HepG2 (cell line): ENCODE measurements around the gene EYA2. TPM values are rescaled to one million over a fixed set of nuclear protein-coding genes. Genes with fewer than 3 reads are reported as not detected.
A peak's percentile ranks its signal among the peaks of the same experiment; 100 is the strongest.

ENCODE experiments used
- AHR ChIP-seq: IDR thresholded peaks from 2 replicates; pipeline ENCODE4 v1.6.1; 2018; ENCODE audit warnings: missing genetic modification reagents, missing compliant biosample characterization
- CREM ChIP-seq, 2 experiments: sonication (generic) in 1 of 2; formaldehyde crosslinking in 1 of 2; IDR thresholded peaks; 2 replicates each; pipeline versions ENCODE4 v1.4.0 to v1.6.1; 2016 to 2020; ENCODE audit warnings: antibody characterized with exemption in 1 of 2, mild to moderate bottlenecking in 1 of 2, missing genetic modification reagents in 1 of 2
- CSRNP2 ChIP-seq: sonication (generic); formaldehyde crosslinking; conservative IDR thresholded peaks from 2 replicates; pipeline ENCODE4 v1.8.0; 2022; ENCODE audit warnings: low read depth, missing genetic modification reagents
- DPF2 ChIP-seq: sonication (generic); formaldehyde crosslinking; IDR thresholded peaks from 2 replicates; pipeline ENCODE4 v1.4.0; 2020; ENCODE audit warnings: mild to moderate bottlenecking, low read depth, missing genetic modification reagents, borderline replicate concordance
- FLYWCH1 ChIP-seq: sonication (generic); formaldehyde crosslinking; IDR thresholded peaks from 2 replicates; pipeline ENCODE4 v1.8.1; 2023; ENCODE audit warnings: mild to moderate bottlenecking, missing genetic modification reagents
- FOSL2 ChIP-seq: sonication (generic); formaldehyde crosslinking; IDR thresholded peaks from 2 replicates; pipeline ENCODE4 v1.4.0; 2020; ENCODE audit warnings: missing genetic modification reagents
- FOXA3 ChIP-seq: IDR thresholded peaks from 2 replicates; pipeline ENCODE4 v1.6.1; 2016; ENCODE audit warnings: missing genetic modification reagents, missing compliant biosample characterization
- FOXC1 ChIP-seq: sonication (generic); formaldehyde crosslinking; IDR thresholded peaks from 2 replicates; pipeline ENCODE4 v1.8.0; 2022; ENCODE audit warnings: mild to moderate bottlenecking, missing genetic modification reagents, borderline replicate concordance
- GPN1 ChIP-seq: sonication (generic); formaldehyde crosslinking; IDR thresholded peaks from 2 replicates; pipeline ENCODE4 v1.5.1; 2020; ENCODE audit warnings: missing genetic modification reagents, borderline replicate concordance
- KAT2B ChIP-seq: fragments of 150-350 bp; IDR thresholded peaks from 2 replicates; pipeline ENCODE4 v1.6.1; 2014; ENCODE audit warnings: low read depth, low read length, borderline replicate concordance
- MXD4 ChIP-seq: IDR thresholded peaks from 2 replicates; pipeline ENCODE4 v1.6.1; 2016; ENCODE audit warnings: mild to moderate bottlenecking, missing biosample characterization, missing genetic modification reagents
- RAD51 ChIP-seq: fragments of 450-650 bp; IDR thresholded peaks from 2 replicates; pipeline ENCODE4 v1.6.1; 2016; ENCODE audit warnings: borderline replicate concordance
- RFX3 ChIP-seq: IDR thresholded peaks from 2 replicates; pipeline ENCODE4 v1.6.1; 2016; ENCODE audit warnings: missing biosample characterization, missing genetic modification reagents
- RNF2 ChIP-seq: fragments of 450-650 bp; conservative IDR thresholded peaks from 2 replicates; pipeline ENCODE4 v1.6.1; 2016; ENCODE audit warnings: low read depth
- SMAD3 ChIP-seq: sonication (generic); formaldehyde crosslinking; IDR thresholded peaks from 2 replicates; pipeline ENCODE4 v1.4.0; 2020; ENCODE audit warnings: missing genetic modification reagents
- SMARCE1 ChIP-seq: fragments of 450-650 bp; IDR thresholded peaks from 2 replicates; pipeline ENCODE4 v1.6.1; 2017; ENCODE audit warnings: borderline replicate concordance
- TARDBP ChIP-seq: sonication (generic); formaldehyde crosslinking; IDR thresholded peaks from 2 replicates; pipeline ENCODE4 v1.8.0; 2022; ENCODE audit warnings: mild to moderate bottlenecking, missing genetic modification reagents
- TRAFD1 ChIP-seq: sonication (generic); formaldehyde crosslinking; IDR thresholded peaks from 2 replicates; pipeline ENCODE4 v1.5.1; 2020; ENCODE audit warnings: missing genetic modification reagents, mild to moderate bottlenecking, borderline replicate concordance
- ZFP36L1 ChIP-seq: sonication (generic); formaldehyde crosslinking; IDR thresholded peaks from 2 replicates; pipeline ENCODE4 v1.8.0; 2022; ENCODE audit warnings: mild to moderate bottlenecking, missing genetic modification reagents, moderate library complexity
- ZFP37 ChIP-seq: sonication (generic); formaldehyde crosslinking; IDR thresholded peaks from 2 replicates; pipeline ENCODE4 v1.4.0; 2020; ENCODE audit warnings: missing genetic modification reagents, borderline replicate concordance
- ZNF333 ChIP-seq: sonication (generic); formaldehyde crosslinking; IDR thresholded peaks from 2 replicates; pipeline ENCODE4 v1.4.0; 2020; ENCODE audit warnings: mild to moderate bottlenecking, missing genetic modification reagents, borderline replicate concordance
- ZNF430 ChIP-seq: sonication (generic); formaldehyde crosslinking; IDR thresholded peaks from 2 replicates; pipeline ENCODE4 v1.9.0; 2021; ENCODE audit warnings: mild to moderate bottlenecking, missing genetic modification reagents
- ZNF431 ChIP-seq: sonication (generic); formaldehyde crosslinking; IDR thresholded peaks from 2 replicates; pipeline ENCODE4 v1.9.0; 2022; ENCODE audit warnings: missing genetic modification reagents, low read depth, mild to moderate bottlenecking, borderline replicate concordance
- ZNF543 ChIP-seq: sonication (generic); formaldehyde crosslinking; IDR thresholded peaks from 2 replicates; pipeline ENCODE4 v1.4.0; 2020; ENCODE audit warnings: mild to moderate bottlenecking, missing genetic modification reagents
- ZNF709 ChIP-seq: sonication (generic); formaldehyde crosslinking; IDR thresholded peaks from 2 replicates; pipeline ENCODE4 v1.5.0; 2020; ENCODE audit warnings: mild to moderate bottlenecking, missing genetic modification reagents
- ZNF720 ChIP-seq: sonication (generic); formaldehyde crosslinking; IDR thresholded peaks from 2 replicates; pipeline ENCODE4 v1.4.0; 2020; ENCODE audit warnings: missing genetic modification reagents
- ZNF747 ChIP-seq: sonication (generic); formaldehyde crosslinking; IDR thresholded peaks from 2 replicates; pipeline ENCODE4 v1.8.1; 2023; ENCODE audit warnings: missing genetic modification reagents, mild to moderate bottlenecking, borderline replicate concordance
- ZNF768 ChIP-seq: sonication (generic); formaldehyde crosslinking; IDR thresholded peaks from 2 replicates; pipeline ENCODE4 v1.4.0; 2020; ENCODE audit warnings: missing genetic modification reagents
- ZNF770 ChIP-seq: sonication (generic); formaldehyde crosslinking; IDR thresholded peaks from 2 replicates; pipeline ENCODE4 v1.5.0; 2020; ENCODE audit warnings: mild to moderate bottlenecking, missing genetic modification reagents
- polyA plus RNA-seq, 8 experiments: library from polyadenylated mRNA; depleted of rRNA in 3 of 8; stranded (reverse) in 7 of 8; unstranded in 1 of 8; fragments of >200 nt; fragmentation: Illumina TruSeq in 4 of 8; extraction: Trizol in 4 of 8; gene quantifications; 2 replicates each; pipeline versions ENCODE4 v1.2.1 to v1.2.3, GENCODE V29; 2011 to 2016; ENCODE audit warnings: low read depth in 4 of 8, missing spikeins in 1 of 8, mixed read lengths in 1 of 8; ENCODE audit not compliant: insufficient read depth in 1 of 8
- total RNA-seq, 5 experiments: library from RNA; depleted of rRNA; stranded (reverse); fragments of >200 nt; fragmentation: Illumina TruSeq; extraction: Trizol; gene quantifications; 2 replicates each; pipeline ENCODE4 v1.2.3, GENCODE V29; 2016; ENCODE audit warnings: low read depth in 1 of 5

Gene EYA2
- total and polyA plus RNA-seq, 2 of the 13 experiments (the other 11 are each of a cell fraction or from before 2014, with no cell fraction given), result not detected

GRCh38 chr20:46965477-46965876 lies 70.8 kb downstream of the EYA2 start (continued):
- no peak for TF ChIP-seq TRAFD1 (CRISPR knock-in tag)
- no peak for TF ChIP-seq ZNF770 (CRISPR knock-in tag)
- 0 out of 2 replicates have a peak, but pooled peaks have one; percentile 23 for TF ChIP-seq DPF2
- no peak for TF ChIP-seq ZNF720 (CRISPR knock-in tag)
- no peak for TF ChIP-seq KAT2B
- TF ChIP-seq ZNF430 (CRISPR knock-in tag), result 0 out of 2 replicates have a peak, but pooled peaks have one; percentile 36
- TF ChIP-seq ZNF543 (CRISPR knock-in tag), result no peak
- TF ChIP-seq TARDBP (CRISPR knock-in tag), result no peak
- no peak for TF ChIP-seq AHR (CRISPR knock-in tag)
- TF ChIP-seq CSRNP2 (CRISPR knock-in tag), result no peak
- no peak for TF ChIP-seq SMAD3 (CRISPR knock-in tag)
- TF ChIP-seq CREM (IDR thresholded peaks at IDR 0.05), result no peak
- no peak for TF ChIP-seq CREM (CRISPR knock-in tag; IDR thresholded peaks at IDR 0.05)
- TF ChIP-seq ZNF333 (CRISPR knock-in tag), result no peak
- no peak for TF ChIP-seq GPN1 (CRISPR knock-in tag)
- TF ChIP-seq RAD51, result no peak
- TF ChIP-seq ZNF768 (CRISPR knock-in tag), result peak; percentile 35; the same call in 1 of the 2 replicates
- TF ChIP-seq FOXC1 (CRISPR knock-in tag), result no peak
- TF ChIP-seq ZFP37 (CRISPR knock-in tag), result no peak
- TF ChIP-seq ZFP36L1 (CRISPR knock-in tag), result no peak
- no peak for TF ChIP-seq ZNF747 (CRISPR knock-in tag)
- peak; percentile 44; the same call in 1 of the 2 replicates for TF ChIP-seq FOXA3 (CRISPR knock-in tag)
- no peak for TF ChIP-seq FOSL2
- TF ChIP-seq RFX3 (CRISPR knock-in tag), result no peak
- TF ChIP-seq SMARCE1, result no peak
- no peak for TF ChIP-seq ZNF709 (CRISPR knock-in tag)
- no peak for TF ChIP-seq ZNF431 (CRISPR knock-in tag)
- TF ChIP-seq RNF2, result no peak
- TF ChIP-seq MXD4 (CRISPR knock-in tag), result no peak
- no peak for TF ChIP-seq FLYWCH1 (CRISPR knock-in tag)
